ENCODE data around the gene PET117. TPM values are rescaled to one million over a fixed set of nuclear protein-coding genes. Genes with fewer than 3 reads are reported as not detected.

The PET117 gene
- total RNA-seq, 2 experiments from 2014 or later: 13.6 to 14.6 TPM

DNA sequence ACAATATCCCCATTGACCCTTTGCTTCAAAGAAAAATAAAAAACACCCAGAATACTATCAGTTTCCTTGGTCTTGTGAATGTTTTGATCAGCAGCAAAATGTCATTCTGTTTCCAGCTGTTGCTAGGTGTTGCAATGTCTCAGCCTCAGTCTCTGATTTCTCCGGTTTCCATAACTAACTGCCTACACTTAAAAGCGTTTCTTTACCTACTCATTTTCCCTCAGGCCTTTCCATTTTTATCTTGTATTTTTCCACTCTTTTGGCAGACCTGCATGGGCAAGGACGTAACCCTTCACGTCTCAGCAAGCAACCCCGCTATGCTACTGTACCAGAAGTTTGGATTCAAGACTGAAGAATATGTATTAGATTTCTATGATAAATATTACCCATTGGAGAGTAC lies 49.4 kb downstream of the PET117 start:
- intact Hi-C loops (cut with DNase I, micrococcal nuclease): no loop called here
- no peak for ATAC-seq (ENCODE audit: poor library complexity)
- Histone ChIP-seq H3K9me3 (ENCODE audit: control insufficient read depth in 1 of 2, insufficient read depth in 1 of 2, low read length in 2 of 2) (no peaks in the 10 kb centered on the region), H3K36me3 (ENCODE audit: insufficient read depth, low read length) (peaks cover 44% of the 10 kb centered on the region), H3K4me1 (ENCODE audit: insufficient read depth, low read length) (no peaks in the 10 kb centered on the region), H3K4me3 (ENCODE audit: low read length) (no peak overlapping the region), H3K27me3 (ENCODE audit: control insufficient read depth in 1 of 2, insufficient read depth in 2 of 2, low read length in 2 of 2) (no peaks in the 10 kb centered on the region), H3K27ac (ENCODE audit: low read depth in 1 of 2, low read length in 2 of 2) (no peak overlapping the region)
- Mint-ChIP-seq H3K9me3 (no peaks in the 10 kb centered on the region), H3K4me3 (no peak overlapping the region), H3K27ac (no peak overlapping the region), H3K4me1 (ENCODE audit: low read depth) (no peaks in the 10 kb centered on the region), H3K36me3 (ENCODE audit: low read depth) (peaks cover 79% of the 10 kb centered on the region), H3K27me3 (no peaks in the 10 kb centered on the region)
- no peak for DNase-seq
- ChIA-PET CTCF (no interaction called here), POLR2A (interaction anchor here (0.5 kb wide), 1 partner anchor 15 kb away, joined by 3 read pairs; no protein-coding TSS in a partner anchor)
- TF ChIP-seq, protein P1, sequence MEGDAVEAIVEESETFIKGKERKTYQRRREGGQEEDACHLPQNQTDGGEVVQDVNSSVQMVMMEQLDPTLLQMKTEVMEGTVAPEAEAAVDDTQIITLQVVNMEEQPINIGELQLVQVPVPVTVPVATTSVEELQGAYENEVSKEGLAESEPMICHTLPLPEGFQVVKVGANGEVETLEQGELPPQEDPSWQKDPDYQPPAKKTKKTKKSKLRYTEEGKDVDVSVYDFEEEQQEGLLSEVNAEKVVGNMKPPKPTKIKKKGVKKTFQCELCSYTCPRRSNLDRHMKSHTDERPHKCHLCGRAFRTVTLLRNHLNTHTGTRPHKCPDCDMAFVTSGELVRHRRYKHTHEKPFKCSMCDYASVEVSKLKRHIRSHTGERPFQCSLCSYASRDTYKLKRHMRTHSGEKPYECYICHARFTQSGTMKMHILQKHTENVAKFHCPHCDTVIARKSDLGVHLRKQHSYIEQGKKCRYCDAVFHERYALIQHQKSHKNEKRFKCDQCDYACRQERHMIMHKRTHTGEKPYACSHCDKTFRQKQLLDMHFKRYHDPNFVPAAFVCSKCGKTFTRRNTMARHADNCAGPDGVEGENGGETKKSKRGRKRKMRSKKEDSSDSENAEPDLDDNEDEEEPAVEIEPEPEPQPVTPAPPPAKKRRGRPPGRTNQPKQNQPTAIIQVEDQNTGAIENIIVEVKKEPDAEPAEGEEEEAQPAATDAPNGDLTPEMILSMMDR (IDR thresholded peaks at IDR 0.05): no peak

GRCh38 chr20:18188434-18188833 lies 50.8 kb downstream of the PET117 start:
- Histone ChIP-seq H3K27me3 (ENCODE audit: control insufficient read depth in 1 of 2, insufficient read depth in 2 of 2, low read length in 2 of 2) (no peaks in the 10 kb centered on the region), H3K36me3 (ENCODE audit: insufficient read depth, low read length) (peaks cover 33% of the 10 kb centered on the region), H3K27ac (ENCODE audit: low read depth in 1 of 2, low read length in 2 of 2) (no peak overlapping the region), H3K4me3 (ENCODE audit: low read length) (no peak overlapping the region), H3K4me1 (ENCODE audit: insufficient read depth, low read length) (no peaks in the 10 kb centered on the region), H3K9me3 (ENCODE audit: control insufficient read depth in 1 of 2, insufficient read depth in 1 of 2, low read length in 2 of 2) (no peaks in the 10 kb centered on the region)
- TF ChIP-seq, protein P1 (IDR thresholded peaks at IDR 0.05): no peak
- Mint-ChIP-seq H3K4me3 (no peak overlapping the region), H3K4me1 (ENCODE audit: low read depth) (no peaks in the 10 kb centered on the region), H3K9me3 (no peaks in the 10 kb centered on the region), H3K27ac (no peak overlapping the region), H3K36me3 (ENCODE audit: low read depth) (peaks cover 67% of the 10 kb centered on the region), H3K27me3 (no peaks in the 10 kb centered on the region)
- DNase-seq: no peak
- ChIA-PET CTCF (interaction anchor here (0.7 kb wide), 1 partner anchor 89 kb away, joined by 3 read pairs; no protein-coding TSS in a partner anchor), POLR2A (no interaction called here)
- intact Hi-C loops (cut with DNase I, micrococcal nuclease): no loop called here
- no peak for ATAC-seq (ENCODE audit: poor library complexity)

GRCh38 chr20:18190338-18191233 lies 52.9 kb downstream of the PET117 start:
- peaks cover 48% of the 10 kb centered on the region for H3K36me3 Mint-ChIP-seq (ENCODE audit: low read depth)

More at GRCh38 chr20:18190338-18191233, 52.9 kb downstream of the PET117 start:
- no peak overlapping the region for H3K27ac Mint-ChIP-seq
- ChIA-PET POLR2A (no interaction called here), CTCF (no interaction called here)
- H3K9me3 Mint-ChIP-seq: no peaks in the 10 kb centered on the region
- H3K4me3 ChIP-seq (ENCODE audit: low read length): no peak overlapping the region
- TF ChIP-seq, protein P1 (IDR thresholded peaks at IDR 0.05): no peak
- no peak overlapping the region for H3K4me3 Mint-ChIP-seq
- no peaks in the 10 kb centered on the region for H3K27me3 Mint-ChIP-seq
- H3K27ac ChIP-seq (ENCODE audit: low read depth in 1 of 2, low read length in 2 of 2): no peak overlapping the region
- ATAC-seq (ENCODE audit: poor library complexity) (no peak), DNase-seq (no peak)
- H3K9me3 ChIP-seq (ENCODE audit: control insufficient read depth in 1 of 2, insufficient read depth in 1 of 2, low read length in 2 of 2): no peaks in the 10 kb centered on the region
- intact Hi-C loops (cut with DNase I, micrococcal nuclease): no loop called here
- H3K27me3 ChIP-seq (ENCODE audit: control insufficient read depth in 1 of 2, insufficient read depth in 2 of 2, low read length in 2 of 2): no peaks in the 10 kb centered on the region
- peaks cover 16% of the 10 kb centered on the region for H3K36me3 ChIP-seq (ENCODE audit: insufficient read depth, low read length)
- H3K4me1 Mint-ChIP-seq (ENCODE audit: low read depth): no peaks in the 10 kb centered on the region
- no peaks in the 10 kb centered on the region for H3K4me1 ChIP-seq (ENCODE audit: insufficient read depth, low read length)

All from CD4-positive, alpha-beta T cell (primary cell).